GM21723 (cell line): Measurements from ENCODE around the gene WFDC9.
"Not testable (repeated sequence)": the region's sequence is repeated elsewhere in the genome, so short reads cannot be mapped to it uniquely, and the experiment has no call there.

Experiments used
- ATAC-seq: cut with Tn5 transposase; IDR thresholded peaks from one replicate; pipeline ENCODE4 v1.9.1; 2021; ENCODE audit warnings: mild to moderate bottlenecking, moderate library complexity; ENCODE audit not compliant: unreplicated experiment

Gene WFDC9

GRCh38 chr20:45631184-45631583 lies at the start of gene WFDC9:
TSS of gene WFDC9 (minus strand) at chr20:45631284. CDS start at chr20:45610181, 21,103 bp downstream.
- ATAC-seq, result no peak

GRCh38 chr20:45679650-45680049 lies 48.6 kb upstream of the WFDC9 start:
- no peak for ATAC-seq

- ATAC-seq, result no peak
Measured at GRCh38 chr20:45672765-45673164, 41.7 kb upstream of the WFDC9 start.

GRCh38 chr20:45670139-45670538 lies 39.1 kb upstream of the WFDC9 start, which contains the start of gene WFDC11:
TSS of gene WFDC11 (minus strand) at chr20:45670239. CDS start at chr20:45650600, 19,639 bp downstream.
- no peak for ATAC-seq

GRCh38 chr20:45657038-45657437 lies 26.0 kb upstream of the WFDC9 start:
- not testable (repeated sequence) for ATAC-seq

- not testable (repeated sequence) for ATAC-seq
Measured at GRCh38 chr20:45651726-45652125, 20.6 kb upstream of the WFDC9 start.

- no peak for ATAC-seq
Measured at GRCh38 chr20:45649312-45649863, 18.3 kb upstream of the WFDC9 start.

GRCh38 chr20:45647441-45648050 lies 16.5 kb upstream of the WFDC9 start:
- ATAC-seq, result no peak

- no peak for ATAC-seq
Measured at GRCh38 chr20:45646875-45647274, 15.8 kb upstream of the WFDC9 start.

- ATAC-seq, result not testable (repeated sequence)
Measured at GRCh38 chr20:45645869-45646268, 14.8 kb upstream of the WFDC9 start.

- not testable (repeated sequence) for ATAC-seq
Measured at GRCh38 chr20:45641076-45641475, 10.0 kb upstream of the WFDC9 start.

- ATAC-seq, result no peak
Measured at GRCh38 chr20:45639687-45640086, 8.6 kb upstream of the WFDC9 start.

- ATAC-seq, result no peak
Measured at GRCh38 chr20:45636513-45636912, 5.4 kb upstream of the WFDC9 start.

- no peak for ATAC-seq
Measured at GRCh38 chr20:45630371-45630770, 713 bp downstream of the WFDC9 start.

GRCh38 chr20:45629496-45630100 lies 1.5 kb downstream of the WFDC9 start, which contains the start of gene WFDC10A:
TSS of gene WFDC10A (plus strand) at chr20:45629739. CDS start at chr20:45629814, 75 bp downstream.
- ATAC-seq, result no peak

- no peak for ATAC-seq
Measured at GRCh38 chr20:45626540-45626939, 4.5 kb downstream of the WFDC9 start.

- no peak for ATAC-seq
Measured at GRCh38 chr20:45621593-45621992, 9.5 kb downstream of the WFDC9 start.

- no peak for ATAC-seq
Measured at GRCh38 chr20:45617591-45617990, 13.5 kb downstream of the WFDC9 start.

GRCh38 chr20:45612314-45612713 lies 18.8 kb downstream of the WFDC9 start:
- no peak for ATAC-seq

GRCh38 chr20:45611054-45611453 lies 20.0 kb downstream of the WFDC9 start:
- ATAC-seq, result no peak

- no peak for ATAC-seq
Measured at GRCh38 chr20:45607810-45608209, 23.3 kb downstream of the WFDC9 start.

GRCh38 chr20:45595235-45595634 lies 35.8 kb downstream of the WFDC9 start:
- no peak for ATAC-seq
